ENCODE results near the gene TGFBR2. TPM values are rescaled to one million over a fixed set of nuclear protein-coding genes. Genes with fewer than 3 reads are reported as not detected.

Gene TGFBR2
- polyA plus RNA-seq, 3 donors = 46.6 to 60.3 (median 57.0) TPM

DNA sequence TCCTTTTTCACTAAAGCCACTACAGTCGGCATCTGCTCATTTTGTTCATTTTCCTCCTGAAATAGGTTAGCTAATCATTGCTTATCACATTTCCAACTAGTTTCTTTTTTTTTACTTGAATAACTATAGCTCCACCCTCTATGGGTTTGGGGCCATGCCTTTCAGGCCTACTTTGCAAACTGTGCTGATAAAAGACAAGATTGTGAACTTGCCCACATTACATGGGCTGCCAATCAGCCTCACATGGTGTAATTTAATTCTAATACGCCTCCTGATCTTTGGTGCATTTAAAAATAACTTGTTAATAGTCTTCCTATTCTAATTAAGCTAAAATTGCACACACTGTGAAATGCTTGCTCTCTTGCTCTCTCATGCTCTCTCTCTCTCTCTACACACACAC lies 90.5 kb downstream of the TGFBR2 start:
- H3K9ac ChIP-seq (ENCODE audit: insufficient read depth, low read length, poor library complexity, severe bottlenecking) = no peak overlapping the region
- H3K9me3 ChIP-seq (replicated peaks in 1 of 2; ENCODE audit: control insufficient read depth in 1 of 2, insufficient read depth in 1 of 2, low read length in 2 of 2) = no peaks in the 10 kb centered on the region
- Mint-ChIP-seq H3K27ac (peak overlapping the region in 2 of 7 donors; percentile 9 to 27), H3K27me3 (ENCODE audit: low read depth in 3 of 3) (no peaks in the 10 kb centered on the region), H3K9me3 (no peaks in the 10 kb centered on the region), H3K4me3 (no peak overlapping the region), H3K4me1 (peaks cover 9% of the 10 kb centered on the region), H3K36me3 (peaks cover 59 to 67% of the 10 kb centered on the region in 2 donors)
- intact Hi-C loops (cut with micrococcal nuclease) = loop anchor here (10.0 kb wide), 1 partner anchor 682 kb away; no protein-coding TSS in a partner anchor
- 83% methylated on average over 1 of the region's 2 CpGs for WGBS (ENCODE audit: insufficient coverage)
- H3K4me1 ChIP-seq (ENCODE audit: control insufficient read depth in 1 of 2, insufficient read depth in 2 of 2, low read length in 2 of 2) = no peaks in the 10 kb centered on the region
- H3K4me2 ChIP-seq (replicated peaks; ENCODE audit: extremely low read depth, low read length, poor library complexity, severe bottlenecking) = no peak overlapping the region
- peaks cover 44 to 72% of the 10 kb centered on the region in 2 donors for H3K36me3 ChIP-seq (replicated peaks in 1 of 2; ENCODE audit: control insufficient read depth in 1 of 2, insufficient read depth in 2 of 2, low read length in 2 of 2)
- DNase-seq = no peak
- no peak overlapping the region for H2AFZ ChIP-seq (ENCODE audit: insufficient read depth, low read depth, low read length, poor library complexity, severe bottlenecking)
- H3K27me3 ChIP-seq (ENCODE audit: control insufficient read depth in 2 of 2, insufficient read depth in 2 of 2, low read length in 2 of 2) = no peaks in the 10 kb centered on the region
- peaks cover 69% of the 10 kb centered on the region for H4K20me1 ChIP-seq (ENCODE audit: insufficient read depth, low read length)
- TF ChIP-seq, protein P1, sequence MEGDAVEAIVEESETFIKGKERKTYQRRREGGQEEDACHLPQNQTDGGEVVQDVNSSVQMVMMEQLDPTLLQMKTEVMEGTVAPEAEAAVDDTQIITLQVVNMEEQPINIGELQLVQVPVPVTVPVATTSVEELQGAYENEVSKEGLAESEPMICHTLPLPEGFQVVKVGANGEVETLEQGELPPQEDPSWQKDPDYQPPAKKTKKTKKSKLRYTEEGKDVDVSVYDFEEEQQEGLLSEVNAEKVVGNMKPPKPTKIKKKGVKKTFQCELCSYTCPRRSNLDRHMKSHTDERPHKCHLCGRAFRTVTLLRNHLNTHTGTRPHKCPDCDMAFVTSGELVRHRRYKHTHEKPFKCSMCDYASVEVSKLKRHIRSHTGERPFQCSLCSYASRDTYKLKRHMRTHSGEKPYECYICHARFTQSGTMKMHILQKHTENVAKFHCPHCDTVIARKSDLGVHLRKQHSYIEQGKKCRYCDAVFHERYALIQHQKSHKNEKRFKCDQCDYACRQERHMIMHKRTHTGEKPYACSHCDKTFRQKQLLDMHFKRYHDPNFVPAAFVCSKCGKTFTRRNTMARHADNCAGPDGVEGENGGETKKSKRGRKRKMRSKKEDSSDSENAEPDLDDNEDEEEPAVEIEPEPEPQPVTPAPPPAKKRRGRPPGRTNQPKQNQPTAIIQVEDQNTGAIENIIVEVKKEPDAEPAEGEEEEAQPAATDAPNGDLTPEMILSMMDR (IDR thresholded peaks at IDR 0.05) = no peak
- no peak overlapping the region for H3K4me3 ChIP-seq (replicated peaks in 1 of 3; ENCODE audit: low read depth in 2 of 3, low read length in 3 of 3)
- peak overlapping the region in 1 of 2 donors; percentile 1 for H3K27ac ChIP-seq (ENCODE audit: low read depth in 1 of 2, low read length in 2 of 2)
- no peaks in the 10 kb centered on the region for H3K79me2 ChIP-seq (ENCODE audit: insufficient read depth, low read length)

DNA sequence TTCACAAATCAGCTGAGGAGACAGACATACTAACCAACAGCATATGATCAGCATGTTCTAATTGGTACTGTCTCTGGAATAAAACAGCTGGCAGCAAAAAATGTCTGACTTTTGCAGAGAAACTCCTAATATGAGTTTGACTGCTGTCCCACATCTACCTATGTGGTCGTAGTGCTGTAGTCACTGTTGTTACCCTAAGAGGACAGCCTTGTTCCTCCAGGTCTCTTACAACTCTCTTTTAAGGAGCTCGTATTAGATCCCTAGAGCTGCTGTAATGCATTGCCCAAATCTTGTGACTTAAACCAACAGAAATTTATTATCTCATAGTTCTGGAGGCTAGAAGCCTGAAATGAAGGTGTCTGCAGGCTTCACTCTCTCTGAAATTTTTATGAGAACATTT lies 92.1 kb downstream of the TGFBR2 start:
- no peak overlapping the region for H3K4me3 Mint-ChIP-seq
- no peaks in the 10 kb centered on the region for H3K4me1 Mint-ChIP-seq
- Histone ChIP-seq H3K4me2 (replicated peaks; ENCODE audit: extremely low read depth, low read length, poor library complexity, severe bottlenecking) (no peak overlapping the region), H3K9ac (ENCODE audit: insufficient read depth, low read length, poor library complexity, severe bottlenecking) (no peak overlapping the region), H3K4me1 (ENCODE audit: control insufficient read depth in 1 of 2, insufficient read depth in 2 of 2, low read length in 2 of 2) (no peaks in the 10 kb centered on the region), H3K9me3 (replicated peaks in 1 of 2; ENCODE audit: control insufficient read depth in 1 of 2, insufficient read depth in 1 of 2, low read length in 2 of 2) (no peaks in the 10 kb centered on the region), H3K36me3 (replicated peaks in 1 of 2; ENCODE audit: control insufficient read depth in 1 of 2, insufficient read depth in 2 of 2, low read length in 2 of 2) (peaks cover 29 to 56% of the 10 kb centered on the region in 2 donors), H3K27me3 (ENCODE audit: control insufficient read depth in 2 of 2, insufficient read depth in 2 of 2, low read length in 2 of 2) (no peaks in the 10 kb centered on the region), H3K27ac (ENCODE audit: low read depth in 1 of 2, low read length in 2 of 2) (no peak overlapping the region), H4K20me1 (ENCODE audit: insufficient read depth, low read length) (peaks cover 53% of the 10 kb centered on the region), H3K79me2 (ENCODE audit: insufficient read depth, low read length) (no peaks in the 10 kb centered on the region), H3K4me3 (replicated peaks in 1 of 3; ENCODE audit: low read depth in 2 of 3, low read length in 3 of 3) (no peak overlapping the region), H2AFZ (ENCODE audit: insufficient read depth, low read depth, low read length, poor library complexity, severe bottlenecking) (no peak overlapping the region)
- TF ChIP-seq, protein P1 (IDR thresholded peaks at IDR 0.05) = no peak
- peaks cover 45 to 51% of the 10 kb centered on the region in 2 donors for H3K36me3 Mint-ChIP-seq
- no peaks in the 10 kb centered on the region for H3K27me3 Mint-ChIP-seq (ENCODE audit: low read depth in 3 of 3)
- no CpG with 5 or more reads among the region's 2 CpGs for WGBS (ENCODE audit: insufficient coverage)
- intact Hi-C loops (cut with micrococcal nuclease) = loop anchor here (10.0 kb wide), 1 partner anchor 684 kb away; no protein-coding TSS in a partner anchor
- no peak for DNase-seq
- H3K9me3 Mint-ChIP-seq = peaks cover 0 to 7% (median 3%) of the 10 kb centered on the region in 7 donors
- no peak overlapping the region for H3K27ac Mint-ChIP-seq

Data from CD14-positive monocyte (primary cell).